Measurements from ENCODE around the gene TNNC1.

GRCh38 chr3:52405066-52405465 lies 48.8 kb downstream of the TNNC1 start:
- TF ChIP-seq CTCF (conservative IDR thresholded peaks at IDR 0.05 in 1 of 2, IDR thresholded peaks at IDR 0.05 in 1 of 2; ENCODE audit: low read depth in 1 of 2, low read length in 2 of 2): no peak
- TF ChIP-seq EZH2 (IDR thresholded peaks at IDR 0.05; ENCODE audit: low read length, missing control alignments): no peak
